Measurements from ENCODE around the gene PPP5C. TPM values are rescaled to one million over a fixed set of nuclear protein-coding genes. Genes with fewer than 3 reads are reported as not detected.
A peak's percentile ranks its signal among the peaks of the same experiment; 100 is the strongest.

PPP5C gene
- total and polyA plus RNA-seq, 2 experiments from 2014 or later = 120 to 130 TPM

GRCh38 chr19:46390121-46390858 is 43.4 kb downstream of the PPP5C start:
- Histone ChIP-seq H3K4me3 (no peak overlapping the region), H3K27me3 (no peaks in the 10 kb centered on the region), H3K9me3 (ENCODE audit: low read depth) (no peaks in the 10 kb centered on the region), H3K4me1 (ENCODE audit: low read depth) (no peaks in the 10 kb centered on the region), H3K27ac (no peak overlapping the region), H3K36me3 (peaks cover 33% of the 10 kb centered on the region)
- no peak for TF ChIP-seq CTCF (IDR thresholded peaks at IDR 0.05; ENCODE audit: low read depth, low read length)
- DNase-seq (ENCODE audit: low read depth in 1 of 2, low spot score in 1 of 2) = no peak

DNA sequence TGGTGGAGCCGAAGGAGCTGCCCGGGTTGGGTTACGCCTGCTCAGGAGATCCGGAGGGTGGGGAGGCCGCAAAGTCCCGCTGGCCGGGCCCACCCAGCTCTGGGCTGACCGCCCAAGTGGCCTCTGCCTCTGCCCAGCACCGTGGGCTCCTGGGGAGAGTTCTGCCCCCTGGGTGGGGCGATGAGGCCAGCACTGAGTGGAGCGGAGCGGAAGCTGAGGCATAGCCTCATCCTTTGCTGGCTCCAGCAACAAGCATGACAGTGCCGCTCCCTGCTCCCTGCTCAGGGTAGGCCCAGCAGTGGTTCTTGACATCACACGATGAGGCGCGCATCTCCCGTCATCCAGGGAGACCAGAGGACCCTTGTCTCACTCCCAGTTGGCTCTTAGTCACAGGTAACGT is 44.0 kb downstream of the PPP5C start:
- H3K27me3 ChIP-seq = no peaks in the 10 kb centered on the region
- peaks cover 33% of the 10 kb centered on the region for H3K36me3 ChIP-seq
- no peaks in the 10 kb centered on the region for H3K9me3 ChIP-seq (ENCODE audit: low read depth)
- TF ChIP-seq CTCF (IDR thresholded peaks at IDR 0.05; ENCODE audit: low read depth, low read length) = no peak
- no peaks in the 10 kb centered on the region for H3K4me1 ChIP-seq (ENCODE audit: low read depth)
- H3K4me3 ChIP-seq = no peak overlapping the region
- DNase-seq (ENCODE audit: low read depth in 1 of 2, low spot score in 1 of 2) = no peak
- H3K27ac ChIP-seq = peak overlapping the region; percentile 72

DNA sequence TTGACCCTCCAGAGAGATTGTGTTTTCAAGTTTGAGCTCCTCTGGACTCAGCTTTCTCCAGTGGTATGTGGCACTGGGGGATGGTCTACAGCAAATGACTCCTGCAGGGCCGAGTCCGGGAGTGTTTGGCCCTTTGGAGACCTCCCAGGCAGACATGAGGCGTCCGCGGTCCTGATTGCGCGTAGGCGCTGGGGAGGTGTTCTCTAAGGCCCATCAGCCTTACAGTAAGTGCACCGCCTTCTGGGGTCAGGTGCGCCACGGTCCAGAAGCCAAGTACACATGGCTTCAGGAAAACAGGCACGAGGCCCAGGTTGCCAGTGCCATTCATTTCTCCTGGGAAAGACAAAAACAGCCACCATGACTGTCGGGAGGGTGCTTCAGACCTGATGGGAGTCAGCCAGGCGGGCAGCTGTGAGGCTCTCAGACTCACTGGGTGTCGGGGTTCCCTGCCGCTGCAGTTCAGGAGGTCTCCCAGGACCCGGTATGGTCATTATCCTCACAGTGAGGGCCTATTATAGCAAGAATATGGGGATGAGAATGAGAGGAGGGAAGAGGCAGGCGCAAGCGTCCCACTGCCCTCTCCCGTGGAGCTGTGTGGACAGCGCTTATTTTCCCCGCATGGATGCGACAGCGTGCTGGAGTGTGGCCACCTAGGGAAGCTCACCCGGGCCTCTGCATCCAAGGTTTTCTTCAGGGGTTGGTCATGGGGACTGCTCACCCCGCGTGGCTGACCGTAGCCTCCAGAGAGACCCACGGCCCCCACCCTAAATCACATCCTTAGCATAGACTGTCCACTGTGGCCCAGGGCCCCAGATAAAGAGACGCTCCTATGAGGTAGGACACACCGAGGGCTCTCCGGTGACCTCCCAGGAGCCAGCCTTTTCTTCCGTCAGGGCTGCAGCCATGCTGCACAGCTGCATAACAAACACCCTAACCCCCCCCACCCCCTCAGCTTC is 44.7 kb downstream of the PPP5C start:
- DNase-seq (ENCODE audit: low read depth in 1 of 2, low spot score in 1 of 2) = no peak
- Histone ChIP-seq H3K4me1 (ENCODE audit: low read depth) (no peaks in the 10 kb centered on the region), H3K27me3 (no peaks in the 10 kb centered on the region), H3K9me3 (ENCODE audit: low read depth) (no peaks in the 10 kb centered on the region), H3K36me3 (peaks cover 33% of the 10 kb centered on the region), H3K27ac (peak overlapping the region; percentile 72), H3K4me3 (no peak overlapping the region)
- no peak for TF ChIP-seq CTCF (IDR thresholded peaks at IDR 0.05; ENCODE audit: low read depth, low read length)

- Histone ChIP-seq H3K4me3 (no peak overlapping the region), H3K27me3 (no peaks in the 10 kb centered on the region), H3K4me1 (ENCODE audit: low read depth) (no peaks in the 10 kb centered on the region), H3K27ac (peak overlapping the region; percentile 72), H3K9me3 (ENCODE audit: low read depth) (no peaks in the 10 kb centered on the region), H3K36me3 (peaks cover 27% of the 10 kb centered on the region)
- TF ChIP-seq CTCF (IDR thresholded peaks at IDR 0.05; ENCODE audit: low read depth, low read length) = no peak
- peak in 1 of 2 donors; percentile 73 for DNase-seq (ENCODE audit: low read depth in 1 of 2, low spot score in 1 of 2)
Measured at GRCh38 chr19:46392252-46392801, 45.4 kb downstream of the PPP5C start.

DNA sequence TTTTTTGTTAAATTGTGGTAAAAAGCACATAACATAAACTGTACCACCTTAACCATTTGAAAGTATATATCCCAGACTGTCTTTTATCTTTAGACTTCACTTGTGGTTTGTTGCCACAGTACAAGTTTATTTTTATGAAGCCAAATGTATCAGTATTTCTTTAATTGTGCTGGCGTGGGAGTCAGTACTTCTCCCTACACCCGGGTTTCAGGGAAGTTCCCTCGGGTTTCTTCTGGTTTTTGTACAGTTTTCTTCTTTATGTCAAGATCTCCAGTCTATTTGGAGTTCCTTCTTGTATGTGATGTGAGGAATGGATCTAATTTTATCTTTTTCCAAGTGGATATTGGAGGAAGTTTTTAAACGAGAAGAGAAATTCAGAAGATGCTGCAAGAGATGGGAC is 46.0 kb downstream of the PPP5C start:
- Histone ChIP-seq H3K9me3 (ENCODE audit: low read depth) (no peaks in the 10 kb centered on the region), H3K27ac (peak overlapping the region; percentile 72), H3K27me3 (no peaks in the 10 kb centered on the region), H3K4me3 (no peak overlapping the region), H3K4me1 (ENCODE audit: low read depth) (no peaks in the 10 kb centered on the region), H3K36me3 (peaks cover 22% of the 10 kb centered on the region)
- no peak for TF ChIP-seq CTCF (IDR thresholded peaks at IDR 0.05; ENCODE audit: low read depth, low read length)
- DNase-seq (ENCODE audit: low read depth in 1 of 2, low spot score in 1 of 2) = peak in 1 of 2 donors; percentile 46
